HG02759 (cell line): ENCODE data around the gene SLC4A1.

Source experiments
- ATAC-seq: cut with Tn5 transposase; IDR thresholded peaks from one replicate; pipeline ENCODE4 v1.9.1; 2021; ENCODE audit warnings: mild to moderate bottlenecking, moderate library complexity; ENCODE audit not compliant: unreplicated experiment

SLC4A1 gene

GRCh38 chr17:44207743-44208142 is 60.2 kb downstream of the SLC4A1 start:
- ATAC-seq = no peak

- no peak for ATAC-seq
These were observed 60.6 kb downstream of the SLC4A1 start for GRCh38 chr17:44207319-44207718.

DNA sequence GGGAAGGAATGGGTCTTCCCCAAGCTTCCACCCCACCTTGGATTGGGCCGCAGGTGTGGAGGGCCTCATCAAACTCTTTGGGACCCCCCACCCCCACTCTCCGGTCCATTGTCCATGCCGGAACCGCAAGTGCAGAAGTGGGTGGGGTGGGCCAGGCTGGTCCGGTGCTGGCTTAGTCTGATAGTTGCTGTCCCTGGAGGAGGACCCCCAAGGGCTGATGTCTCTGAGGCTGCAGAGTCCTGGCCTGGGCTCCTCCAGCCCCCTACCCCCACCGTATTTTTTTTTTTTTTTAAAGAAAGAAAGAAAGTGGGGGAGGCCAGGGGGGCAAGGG is 61.1 kb downstream of the SLC4A1 start:
- no peak for ATAC-seq

- ATAC-seq = no peak
These were observed 61.7 kb downstream of the SLC4A1 start for GRCh38 chr17:44205962-44206824.

GRCh38 chr17:44204441-44204882 is 63.5 kb downstream of the SLC4A1 start:
- no peak for ATAC-seq

- ATAC-seq = no peak
These were observed 64.0 kb downstream of the SLC4A1 start for GRCh38 chr17:44203731-44204440.

- no peak for ATAC-seq
These were observed 65.2 kb downstream of the SLC4A1 start for GRCh38 chr17:44202756-44203155.

- peak; percentile 3 for ATAC-seq
These were observed 67.3 kb downstream of the SLC4A1 start for GRCh38 chr17:44200478-44201155.

GRCh38 chr17:44199553-44200477 is 68.1 kb downstream of the SLC4A1 start, which contains the start of gene ATXN7L3:
ATXN7L3 (minus strand) TSS chr17:44199884; CDS start chr17:44198070, 1,814 bp downstream.
- ATAC-seq = peak; percentile 67

GRCh38 chr17:44198721-44199552 is 69.0 kb downstream of the SLC4A1 start:
- ATAC-seq = peak; percentile 33
